ENCODE measurements around the gene HSF2. TPM values are rescaled to one million over a fixed set of nuclear protein-coding genes. Genes with fewer than 3 reads are reported as not detected.

The HSF2 gene
- total and polyA plus RNA-seq, 12 donors, result 14.6 to 64.4 (median 19.5) TPM

- no peak for TF ChIP-seq POLR2A (IDR thresholded peaks at IDR 0.05)
- no peak for TF ChIP-seq CTCF (IDR thresholded peaks at IDR 0.05)
- no peak overlapping the region for H3K27ac ChIP-seq
- 81 to 88% (median 85%) methylated on average over 13 to 15 of the region's 15 CpGs for WGBS, 4 donors
- H3K27me3 ChIP-seq, result no peaks in the 10 kb centered on the region
- no peaks in the 10 kb centered on the region for H3K4me1 ChIP-seq (replicated peaks in 1 of 2)
- no peak overlapping the region for H3K4me3 ChIP-seq
- intact Hi-C loops (cut with DNase I), result loop anchor here in 1 of 2 donors (10.0 kb wide), 1 partner anchor 163 kb away; no protein-coding TSS in a partner anchor
- H3K9me3 ChIP-seq (replicated peaks in 1 of 3), result no peaks in the 10 kb centered on the region
- DNase-seq, result no peak
- H3K36me3 ChIP-seq (replicated peaks in 1 of 2), result no peaks in the 10 kb centered on the region
Measured at GRCh38 chr6:122361314-122361979, 38.0 kb upstream of the HSF2 start.

GRCh38 chr6:122363769-122364483 is 35.5 kb upstream of the HSF2 start:
- intact Hi-C loops (cut with DNase I), result loop anchor here in 1 of 2 donors (10.0 kb wide), 1 partner anchor 161 kb away; no protein-coding TSS in a partner anchor
- Histone ChIP-seq H3K9me3 (replicated peaks in 1 of 3) (no peaks in the 10 kb centered on the region), H3K36me3 (replicated peaks in 1 of 2) (no peaks in the 10 kb centered on the region), H3K4me1 (replicated peaks in 1 of 2) (no peaks in the 10 kb centered on the region), H3K27me3 (no peaks in the 10 kb centered on the region), H3K4me3 (no peak overlapping the region), H3K27ac (no peak overlapping the region)
- 74 to 89% (median 83%) methylated on average over 4 to 6 of the region's 6 CpGs for WGBS, 4 donors
- TF ChIP-seq CTCF (IDR thresholded peaks at IDR 0.05) (no peak), POLR2A (IDR thresholded peaks at IDR 0.05) (no peak)
- DNase-seq, result no peak

GRCh38 chr6:122365775-122366403 is 33.6 kb upstream of the HSF2 start:
- WGBS, 4 donors, result 83 to 91% (median 86%) methylated on average over 8 of the region's 8 CpGs
- DNase-seq, result no peak
- H3K36me3 ChIP-seq (replicated peaks in 1 of 2), result no peaks in the 10 kb centered on the region
- TF ChIP-seq POLR2A (IDR thresholded peaks at IDR 0.05), result no peak
- TF ChIP-seq CTCF (IDR thresholded peaks at IDR 0.05), result no peak
- no peak overlapping the region for H3K27ac ChIP-seq
- no peak overlapping the region for H3K4me3 ChIP-seq
- H3K4me1 ChIP-seq (replicated peaks in 1 of 2), result no peaks in the 10 kb centered on the region
- H3K27me3 ChIP-seq, result no peaks in the 10 kb centered on the region
- H3K9me3 ChIP-seq (replicated peaks in 1 of 3), result no peaks in the 10 kb centered on the region
- intact Hi-C loops (cut with DNase I), result loop anchor here in 1 of 2 donors (10.0 kb wide), 1 partner anchor 159 kb away; no protein-coding TSS in a partner anchor

- DNase-seq, result no peak
- no peak overlapping the region for H3K27ac ChIP-seq
Measured at GRCh38 chr6:122367171-122367570, 32.3 kb upstream of the HSF2 start.

More at GRCh38 chr6:122367171-122367570, 32.3 kb upstream of the HSF2 start:
- TF ChIP-seq POLR2A (IDR thresholded peaks at IDR 0.05) (no peak), CTCF (IDR thresholded peaks at IDR 0.05) (no peak)
- Histone ChIP-seq H3K4me3 (no peak overlapping the region), H3K36me3 (replicated peaks in 1 of 2) (no peaks in the 10 kb centered on the region), H3K4me1 (replicated peaks in 1 of 2) (no peaks in the 10 kb centered on the region), H3K9me3 (replicated peaks in 1 of 3) (no peaks in the 10 kb centered on the region), H3K27me3 (no peaks in the 10 kb centered on the region)
- WGBS, 4 donors, result 71 to 89% (median 76%) methylated on average over 1 of the region's 1 CpG
- intact Hi-C loops (cut with DNase I), result loop anchor here in 1 of 2 donors (10.0 kb wide), 1 partner anchor 158 kb away; no protein-coding TSS in a partner anchor
